WTC11 (cell line): ENCODE results near the gene SPDYC. TPM values are rescaled to one million over a fixed set of nuclear protein-coding genes. Genes with fewer than 3 reads are reported as not detected.

Source experiments
- ATAC-seq: fragments of 200-7000 bp; cut with Tn5 transposase; 2 replicates; pipeline ENCODE4 v1.10.0; 2021; ENCODE audit warnings: mild to moderate bottlenecking, moderate library complexity
- CTCF ChIA-PET: fragments of 300-600 bp; sonication (Branson Sonifier 250); formaldehyde crosslinking; loops from one replicate; lab custom pipeline; 2021; ENCODE audit warnings: antibody characterized with exemption; lab: Charles Lee
- POLR2A ChIA-PET: fragments of 350-600 bp; sonication (Branson Sonifier 250); formaldehyde crosslinking; loops from one replicate; lab custom pipeline; 2021; ENCODE audit warnings: antibody characterized with exemption; lab: Charles Lee
- DNase-seq: peaks from one replicate; pipeline ENCODE4 v3.0.0; 2021; ENCODE audit warnings: low spot score
- H3K27ac Mint-ChIP-seq: 2 replicates; pipeline ENCODE4 v1.8.0; 2021; ENCODE audit warnings: mixed read lengths
- H3K27me3 Mint-ChIP-seq: 2 replicates; pipeline ENCODE4 v1.8.0; 2021; ENCODE audit warnings: low read depth, mild to moderate bottlenecking, moderate library complexity, mixed read lengths
- H3K36me3 Mint-ChIP-seq: 2 replicates; pipeline ENCODE4 v1.8.0; 2021; ENCODE audit warnings: mixed read lengths
- H3K4me1 Mint-ChIP-seq: 2 replicates; pipeline ENCODE4 v1.8.0; 2022; ENCODE audit warnings: mixed read lengths
- H3K4me3 Mint-ChIP-seq: 2 replicates; pipeline ENCODE4 v1.8.0; 2021; ENCODE audit warnings: mild to moderate bottlenecking, moderate library complexity, mixed read lengths
- H3K9me3 Mint-ChIP-seq: 2 replicates; pipeline ENCODE4 v1.8.0; 2021; ENCODE audit warnings: mixed read lengths
- GRHL2 ChIP-seq: fragments of 250-450 bp; sonication (Bioruptor Pico); IDR thresholded peaks from 2 replicates; pipeline ENCODE4 v1.8.0; 2022; ENCODE audit warnings: mild to moderate bottlenecking, moderate library complexity; ENCODE audit not compliant: insufficient replicate concordance, severe bottlenecking
- NFYB ChIP-seq: sonication (generic); formaldehyde crosslinking; conservative IDR thresholded peaks from 2 replicates; pipeline ENCODE4 v1.8.0; 2022; ENCODE audit warnings: low read depth, missing genetic modification reagents
- NR3C1 ChIP-seq: sonication (generic); formaldehyde crosslinking; conservative IDR thresholded peaks from 2 replicates; pipeline ENCODE4 v1.8.1; 2023; ENCODE audit warnings: low read depth, mild to moderate bottlenecking, missing genetic modification reagents
- SOX15 ChIP-seq: fragments of 250-450 bp; sonication (Bioruptor Pico); IDR thresholded peaks from 2 replicates; pipeline ENCODE4 v1.9.0; 2021; ENCODE audit warnings: mild to moderate bottlenecking
- total RNA-seq: library from RNA; stranded (reverse); gene quantifications from 3 replicates; pipeline ENCODE4 v1.2.3, GENCODE V29; 2021
- TF ChIP-seq, protein P1 (sequence below): fragments of 250-450 bp; sonication (Bioruptor Pico); conservative IDR thresholded peaks from 2 replicates; pipeline ENCODE4 v1.9.0; 2021; ENCODE audit warnings: mild to moderate bottlenecking
- TF ChIP-seq, protein P2 (sequence below): fragments of 250-450 bp; sonication (Bioruptor Pico); IDR thresholded peaks from 2 replicates; pipeline ENCODE4 v1.9.0; 2021; ENCODE audit warnings: mild to moderate bottlenecking
- TF ChIP-seq, protein P3 (sequence below): fragments of 250-450 bp; sonication (Bioruptor Pico); IDR thresholded peaks from 2 replicates; pipeline ENCODE4 v1.8.0; 2021; ENCODE audit warnings: mild to moderate bottlenecking
- TF ChIP-seq, protein P4 (sequence below): sonication (generic); formaldehyde crosslinking; conservative IDR thresholded peaks from 2 replicates; pipeline ENCODE4 v1.8.1; 2023; ENCODE audit warnings: mild to moderate bottlenecking, low read depth, missing genetic modification reagents, moderate library complexity
- TF ChIP-seq, protein P5 (sequence below): sonication (generic); formaldehyde crosslinking; IDR thresholded peaks from 2 replicates; pipeline ENCODE4 v1.8.0; 2022; ENCODE audit warnings: mild to moderate bottlenecking, missing genetic modification reagents
- TF ChIP-seq, protein P6 (sequence below): sonication (generic); formaldehyde crosslinking; IDR thresholded peaks from 2 replicates; pipeline ENCODE4 v1.8.1; 2023; ENCODE audit warnings: mild to moderate bottlenecking, missing genetic modification reagents

The SPDYC gene
- total RNA-seq, 1 experiment from 2014 or later = 0.35 TPM

DNA sequence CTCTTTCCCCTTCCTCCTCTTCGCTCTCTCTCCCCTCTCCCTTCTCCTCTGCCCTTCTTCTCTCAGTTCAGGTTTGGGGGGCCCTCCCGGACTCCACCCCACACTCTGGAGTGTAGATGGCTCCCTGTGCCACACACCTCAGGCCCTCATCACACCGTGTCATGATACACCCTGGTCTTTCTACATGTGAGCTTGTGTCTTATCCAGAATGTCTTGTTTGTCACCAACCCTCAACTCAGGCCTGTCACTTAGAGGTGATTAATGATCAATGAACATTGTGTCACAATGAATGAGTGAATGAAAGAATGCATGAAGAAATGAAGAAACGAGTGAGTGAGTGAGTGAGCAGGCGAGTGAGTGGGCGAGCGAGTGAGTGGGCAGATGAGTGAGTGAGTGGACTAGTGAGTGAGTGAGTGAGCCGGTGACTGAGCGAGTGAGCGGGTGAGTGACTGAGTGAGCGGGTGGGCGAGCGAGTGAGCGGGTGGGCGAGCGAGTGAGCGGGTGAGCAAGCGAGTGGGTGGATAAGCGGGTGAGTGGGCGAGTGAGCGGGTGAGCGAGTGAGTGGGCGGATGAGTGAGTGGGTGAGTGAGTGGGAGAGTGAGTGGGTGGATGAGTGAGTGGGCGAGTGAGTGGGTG lies 45.5 kb downstream of the SPDYC start (continued):
- TF ChIP-seq, protein P1, sequence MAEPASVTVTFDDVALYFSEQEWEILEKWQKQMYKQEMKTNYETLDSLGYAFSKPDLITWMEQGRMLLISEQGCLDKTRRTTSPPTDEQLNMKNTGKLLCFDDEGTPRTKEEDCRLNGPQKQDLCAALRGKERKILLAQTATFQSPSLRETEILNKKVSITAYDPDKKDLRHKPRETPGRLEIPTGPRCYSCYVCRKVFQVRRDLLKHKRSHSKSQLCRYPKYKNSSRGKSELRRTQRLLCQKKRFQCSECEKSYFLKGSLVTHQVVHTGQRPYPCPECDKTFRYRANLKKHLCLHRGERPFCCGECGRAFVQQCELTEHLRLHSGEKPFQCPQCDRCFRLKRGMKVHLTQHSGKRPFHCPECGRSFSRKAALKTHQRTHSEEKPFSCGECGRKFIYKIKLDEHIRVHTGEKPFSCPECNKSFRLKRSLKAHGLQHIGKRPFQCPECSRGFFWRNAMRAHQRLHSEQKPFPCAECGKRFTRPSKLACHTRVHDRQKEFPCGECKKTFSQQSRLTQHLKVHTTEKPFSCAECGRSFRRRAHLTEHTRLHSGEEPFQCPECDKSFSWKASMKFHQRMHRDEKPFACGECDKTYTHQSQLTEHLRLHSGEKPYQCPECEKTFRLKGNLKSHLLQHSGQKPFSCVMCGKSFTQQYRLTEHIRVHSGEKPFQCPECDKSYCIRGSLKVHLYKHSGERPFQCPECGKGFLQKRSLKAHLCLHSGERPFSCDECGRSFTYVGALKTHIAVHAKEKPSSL (CRISPR knock-in tag) = no peak
- TF ChIP-seq, protein P2, sequence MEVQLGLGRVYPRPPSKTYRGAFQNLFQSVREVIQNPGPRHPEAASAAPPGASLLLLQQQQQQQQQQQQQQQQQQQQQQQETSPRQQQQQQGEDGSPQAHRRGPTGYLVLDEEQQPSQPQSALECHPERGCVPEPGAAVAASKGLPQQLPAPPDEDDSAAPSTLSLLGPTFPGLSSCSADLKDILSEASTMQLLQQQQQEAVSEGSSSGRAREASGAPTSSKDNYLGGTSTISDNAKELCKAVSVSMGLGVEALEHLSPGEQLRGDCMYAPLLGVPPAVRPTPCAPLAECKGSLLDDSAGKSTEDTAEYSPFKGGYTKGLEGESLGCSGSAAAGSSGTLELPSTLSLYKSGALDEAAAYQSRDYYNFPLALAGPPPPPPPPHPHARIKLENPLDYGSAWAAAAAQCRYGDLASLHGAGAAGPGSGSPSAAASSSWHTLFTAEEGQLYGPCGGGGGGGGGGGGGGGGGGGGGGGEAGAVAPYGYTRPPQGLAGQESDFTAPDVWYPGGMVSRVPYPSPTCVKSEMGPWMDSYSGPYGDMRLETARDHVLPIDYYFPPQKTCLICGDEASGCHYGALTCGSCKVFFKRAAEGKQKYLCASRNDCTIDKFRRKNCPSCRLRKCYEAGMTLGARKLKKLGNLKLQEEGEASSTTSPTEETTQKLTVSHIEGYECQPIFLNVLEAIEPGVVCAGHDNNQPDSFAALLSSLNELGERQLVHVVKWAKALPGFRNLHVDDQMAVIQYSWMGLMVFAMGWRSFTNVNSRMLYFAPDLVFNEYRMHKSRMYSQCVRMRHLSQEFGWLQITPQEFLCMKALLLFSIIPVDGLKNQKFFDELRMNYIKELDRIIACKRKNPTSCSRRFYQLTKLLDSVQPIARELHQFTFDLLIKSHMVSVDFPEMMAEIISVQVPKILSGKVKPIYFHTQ = no peak
- TF ChIP-seq, protein P3, sequence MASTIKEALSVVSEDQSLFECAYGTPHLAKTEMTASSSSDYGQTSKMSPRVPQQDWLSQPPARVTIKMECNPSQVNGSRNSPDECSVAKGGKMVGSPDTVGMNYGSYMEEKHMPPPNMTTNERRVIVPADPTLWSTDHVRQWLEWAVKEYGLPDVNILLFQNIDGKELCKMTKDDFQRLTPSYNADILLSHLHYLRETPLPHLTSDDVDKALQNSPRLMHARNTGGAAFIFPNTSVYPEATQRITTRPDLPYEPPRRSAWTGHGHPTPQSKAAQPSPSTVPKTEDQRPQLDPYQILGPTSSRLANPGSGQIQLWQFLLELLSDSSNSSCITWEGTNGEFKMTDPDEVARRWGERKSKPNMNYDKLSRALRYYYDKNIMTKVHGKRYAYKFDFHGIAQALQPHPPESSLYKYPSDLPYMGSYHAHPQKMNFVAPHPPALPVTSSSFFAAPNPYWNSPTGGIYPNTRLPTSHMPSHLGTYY (CRISPR knock-in tag) = no peak
- TF ChIP-seq SOX15 (CRISPR knock-in tag) (no peak), NFYB (CRISPR knock-in tag) (no peak), GRHL2 (no peak)

DNA sequence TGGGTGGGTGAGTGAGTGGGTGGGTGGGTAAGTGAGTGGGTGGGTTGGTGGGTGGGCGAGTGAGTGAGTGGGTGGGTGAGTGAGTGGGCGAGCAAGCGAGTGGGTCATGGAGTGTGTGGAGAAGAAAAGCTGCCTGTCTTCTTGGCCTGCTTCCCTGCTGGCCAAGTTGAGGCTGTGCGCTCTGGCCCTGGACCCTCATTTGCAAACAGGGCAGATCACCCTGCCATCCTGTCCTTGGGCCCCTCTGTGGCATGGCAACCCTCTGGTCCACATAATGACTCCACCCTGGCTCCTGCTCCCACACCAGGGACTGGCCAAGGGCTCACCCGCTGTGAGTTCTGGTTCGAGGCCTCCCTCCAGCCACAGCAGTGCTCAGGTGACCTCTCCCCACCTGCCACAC lies 46.8 kb downstream of the SPDYC start:
- no peaks in the 10 kb centered on the region for H3K36me3 Mint-ChIP-seq
- H3K4me3 Mint-ChIP-seq = no peak overlapping the region
- H3K4me1 Mint-ChIP-seq = peaks cover 43% of the 10 kb centered on the region
- no peaks in the 10 kb centered on the region for H3K27me3 Mint-ChIP-seq
- ChIA-PET POLR2A (no interaction called here), CTCF (interaction anchor here (0.7 to 1.1 kb wide), 4 partner anchors 9 to 98 kb away, joined by 3 read pairs; no protein-coding TSS in a partner anchor)
- DNase-seq (no peak), ATAC-seq (no peak)
- H3K27ac Mint-ChIP-seq = no peak overlapping the region
- no peaks in the 10 kb centered on the region for H3K9me3 Mint-ChIP-seq
- TF ChIP-seq, protein P4, sequence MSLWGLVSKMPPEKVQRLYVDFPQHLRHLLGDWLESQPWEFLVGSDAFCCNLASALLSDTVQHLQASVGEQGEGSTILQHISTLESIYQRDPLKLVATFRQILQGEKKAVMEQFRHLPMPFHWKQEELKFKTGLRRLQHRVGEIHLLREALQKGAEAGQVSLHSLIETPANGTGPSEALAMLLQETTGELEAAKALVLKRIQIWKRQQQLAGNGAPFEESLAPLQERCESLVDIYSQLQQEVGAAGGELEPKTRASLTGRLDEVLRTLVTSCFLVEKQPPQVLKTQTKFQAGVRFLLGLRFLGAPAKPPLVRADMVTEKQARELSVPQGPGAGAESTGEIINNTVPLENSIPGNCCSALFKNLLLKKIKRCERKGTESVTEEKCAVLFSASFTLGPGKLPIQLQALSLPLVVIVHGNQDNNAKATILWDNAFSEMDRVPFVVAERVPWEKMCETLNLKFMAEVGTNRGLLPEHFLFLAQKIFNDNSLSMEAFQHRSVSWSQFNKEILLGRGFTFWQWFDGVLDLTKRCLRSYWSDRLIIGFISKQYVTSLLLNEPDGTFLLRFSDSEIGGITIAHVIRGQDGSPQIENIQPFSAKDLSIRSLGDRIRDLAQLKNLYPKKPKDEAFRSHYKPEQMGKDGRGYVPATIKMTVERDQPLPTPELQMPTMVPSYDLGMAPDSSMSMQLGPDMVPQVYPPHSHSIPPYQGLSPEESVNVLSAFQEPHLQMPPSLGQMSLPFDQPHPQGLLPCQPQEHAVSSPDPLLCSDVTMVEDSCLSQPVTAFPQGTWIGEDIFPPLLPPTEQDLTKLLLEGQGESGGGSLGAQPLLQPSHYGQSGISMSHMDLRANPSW (CRISPR knock-in tag) = no peak
- TF ChIP-seq, protein P5, sequence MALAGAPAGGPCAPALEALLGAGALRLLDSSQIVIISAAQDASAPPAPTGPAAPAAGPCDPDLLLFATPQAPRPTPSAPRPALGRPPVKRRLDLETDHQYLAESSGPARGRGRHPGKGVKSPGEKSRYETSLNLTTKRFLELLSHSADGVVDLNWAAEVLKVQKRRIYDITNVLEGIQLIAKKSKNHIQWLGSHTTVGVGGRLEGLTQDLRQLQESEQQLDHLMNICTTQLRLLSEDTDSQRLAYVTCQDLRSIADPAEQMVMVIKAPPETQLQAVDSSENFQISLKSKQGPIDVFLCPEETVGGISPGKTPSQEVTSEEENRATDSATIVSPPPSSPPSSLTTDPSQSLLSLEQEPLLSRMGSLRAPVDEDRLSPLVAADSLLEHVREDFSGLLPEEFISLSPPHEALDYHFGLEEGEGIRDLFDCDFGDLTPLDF (CRISPR knock-in tag) = no peak
- TF ChIP-seq NR3C1 (CRISPR knock-in tag) = no peak
- TF ChIP-seq, protein P6, sequence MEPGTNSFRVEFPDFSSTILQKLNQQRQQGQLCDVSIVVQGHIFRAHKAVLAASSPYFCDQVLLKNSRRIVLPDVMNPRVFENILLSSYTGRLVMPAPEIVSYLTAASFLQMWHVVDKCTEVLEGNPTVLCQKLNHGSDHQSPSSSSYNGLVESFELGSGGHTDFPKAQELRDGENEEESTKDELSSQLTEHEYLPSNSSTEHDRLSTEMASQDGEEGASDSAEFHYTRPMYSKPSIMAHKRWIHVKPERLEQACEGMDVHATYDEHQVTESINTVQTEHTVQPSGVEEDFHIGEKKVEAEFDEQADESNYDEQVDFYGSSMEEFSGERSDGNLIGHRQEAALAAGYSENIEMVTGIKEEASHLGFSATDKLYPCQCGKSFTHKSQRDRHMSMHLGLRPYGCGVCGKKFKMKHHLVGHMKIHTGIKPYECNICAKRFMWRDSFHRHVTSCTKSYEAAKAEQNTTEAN (CRISPR knock-in tag) = no peak
